H1 (cell line): Measurements from ENCODE around the gene PXN. TPM values are rescaled to one million over a fixed set of nuclear protein-coding genes. Genes with fewer than 3 reads are reported as not detected.

ENCODE experiments used
- CBX5 ChIP-seq: fragments of 300-800, 300-1000 bp; sonication (generic); IDR thresholded peaks from 2 replicates; pipeline ENCODE4 v1.7.1; 2016; ENCODE audit warnings: antibody characterized with exemption, low read length, low read depth
- CHD2 ChIP-seq: IDR thresholded peaks from 2 replicates; pipeline ENCODE4 v1.6.1; 2012; ENCODE audit warnings: low read length, improper control_type of control experiment
- CTBP2 ChIP-seq: IDR thresholded peaks from 2 replicates; pipeline ENCODE4 v1.7.0; 2011; ENCODE audit warnings: borderline replicate concordance, mild to moderate bottlenecking, moderate library complexity, mixed read lengths, low read length; ENCODE audit not compliant: insufficient read depth, insufficient read length
- EGR1 ChIP-seq: IDR thresholded peaks from 2 replicates; pipeline ENCODE4 v1.6.1; 2011; ENCODE audit warnings: low read depth, low read length, borderline replicate concordance
- EZH2 ChIP-seq: fragments of 200-600 bp; sonication (generic); IDR thresholded peaks from 2 replicates; pipeline ENCODE4 v1.7.1; 2012; ENCODE audit warnings: low read depth, mild to moderate bottlenecking, moderate library complexity, low read length, inconsistent platforms; ENCODE audit not compliant: severe bottlenecking
- FOSL1 ChIP-seq: IDR thresholded peaks from 2 replicates; pipeline ENCODE4 v1.6.1; 2011; ENCODE audit warnings: mild to moderate bottlenecking, low read depth, low read length, moderate library complexity; ENCODE audit not compliant: insufficient read depth
- GABPA ChIP-seq: IDR thresholded peaks from 2 replicates; pipeline ENCODE4 v1.6.1; 2011; ENCODE audit warnings: mild to moderate bottlenecking, low read length, moderate library complexity, borderline replicate concordance; ENCODE audit not compliant: insufficient read depth
- GTF2F1 ChIP-seq: IDR thresholded peaks from 2 replicates; pipeline ENCODE4 v1.6.1; 2012; ENCODE audit warnings: low read depth, low read length, improper control_type of control experiment, borderline replicate concordance
- HDAC6 ChIP-seq: IDR thresholded peaks from one replicate; pipeline ENCODE4 v1.7.1; 2012; ENCODE audit warnings: low read depth, mild to moderate bottlenecking, inconsistent platforms, low read length, moderate library complexity
- JUN ChIP-seq: IDR thresholded peaks from 2 replicates; pipeline ENCODE4 v1.6.1; 2011; ENCODE audit warnings: low read depth, mild to moderate bottlenecking, improper control_type of control experiment, low read length
- JUND ChIP-seq: IDR thresholded peaks from 2 replicates; pipeline ENCODE4 v1.6.1; 2011; ENCODE audit warnings: mild to moderate bottlenecking, improper control_type of control experiment, low read length
- KDM5A ChIP-seq: fragments of 200-600 bp; IDR thresholded peaks from 2 replicates; pipeline ENCODE4 v1.7.1; 2012; ENCODE audit warnings: mild to moderate bottlenecking, low read length, inconsistent platforms, mixed read lengths
- MAFK ChIP-seq: IDR thresholded peaks from 2 replicates; pipeline ENCODE4 v1.6.1; 2012; ENCODE audit warnings: low read depth, mild to moderate bottlenecking, improper control_type of control experiment, low read length
- POLR2A ChIP-seq, 2 experiments: IDR thresholded peaks; 1 replicate in 1 of 2; 2 replicates in 1 of 2; pipeline ENCODE4 v1.6.1; 2011; ENCODE audit warnings: low read depth in 2 of 2, low read length in 2 of 2, mild to moderate bottlenecking in 2 of 2; ENCODE audit errors: control extremely low read depth in 1 of 2
- POLR2AphosphoS5 ChIP-seq: IDR thresholded peaks from 2 replicates; pipeline ENCODE4 v1.6.1; 2011; ENCODE audit warnings: low read depth, low read length
- POU5F1 ChIP-seq: IDR thresholded peaks from 2 replicates; pipeline ENCODE4 v1.6.1; 2011; ENCODE audit warnings: low read depth, mild to moderate bottlenecking, low read length, moderate library complexity
- RAD21 ChIP-seq, 2 experiments: IDR thresholded peaks in 1 of 2; conservative IDR thresholded peaks in 1 of 2; 2 replicates each; pipeline ENCODE4 v1.6.1; 2011; ENCODE audit warnings: low read depth in 2 of 2, low read length in 2 of 2, improper control_type of control experiment in 1 of 2, inconsistent platforms in 1 of 2, mild to moderate bottlenecking in 1 of 2, moderate library complexity in 1 of 2
- RBBP5 ChIP-seq: IDR thresholded peaks from 2 replicates; pipeline ENCODE4 v1.7.1; 2012; ENCODE audit warnings: low read depth, mild to moderate bottlenecking, inconsistent platforms, low read length, moderate library complexity, borderline replicate concordance
- SIRT6 ChIP-seq: IDR thresholded peaks from one replicate; pipeline ENCODE4 v1.7.1; 2012; ENCODE audit warnings: low read length, inconsistent platforms
- SP2 ChIP-seq: IDR thresholded peaks from 2 replicates; pipeline ENCODE4 v1.6.1; 2012; ENCODE audit warnings: mild to moderate bottlenecking, low read length, inconsistent platforms
- SUZ12 ChIP-seq: fragments of 200-600 bp; sonication (generic); IDR thresholded peaks from 2 replicates; pipeline ENCODE4 v1.6.1; 2012; ENCODE audit warnings: mild to moderate bottlenecking, inconsistent platforms, low read length, moderate library complexity, mixed read lengths
- TBP ChIP-seq: IDR thresholded peaks from 2 replicates; pipeline ENCODE4 v1.6.1; 2011; ENCODE audit warnings: low read depth, low read length, improper control_type of control experiment
- polyA plus RNA-seq, 7 experiments: library from polyadenylated mRNA; depleted of rRNA in 3 of 7; stranded (reverse) in 5 of 7; unstranded in 2 of 7; fragments of >200 nt in 5 of 7; fragments of 200-250 nt in 2 of 7; gene quantifications; 1 replicate in 5 of 7; 2 replicates in 1 of 7; 4 replicates in 1 of 7; pipeline versions ENCODE4 v1.2.1 to v1.2.3, GENCODE V29; 2011 to 2013; ENCODE audit warnings: missing spikeins in 2 of 7, mixed read lengths in 2 of 7
- total RNA-seq: library from RNA; stranded (reverse); fragmentation: NEBNext Ultra II Directional; extraction: Animal tissue kit (Norgen Biotek cat#: 25700); gene quantifications from 2 replicates; pipeline ENCODE4 v1.2.1, GENCODE V29; 2021
- TF ChIP-seq, protein P1 (sequence below): IDR thresholded peaks from 2 replicates; pipeline ENCODE4 v1.6.1; 2011; ENCODE audit warnings: low read depth, mild to moderate bottlenecking, low read length; ENCODE audit not compliant: insufficient read depth

Gene PXN
- total and polyA plus RNA-seq, 2 of the 8 experiments (the other 6 are each of a cell fraction or from before 2014, with no cell fraction given) = 51.0 to 105 TPM

GRCh38 chr12:120230326-120230973 lies 35.1 kb downstream of the PXN start (continued):
- no peak for TF ChIP-seq TBP
- no peak for TF ChIP-seq RAD21 (IDR thresholded peaks at IDR 0.05 in 1 of 2, conservative IDR thresholded peaks at IDR 0.05 in 1 of 2; ENCODE audit: low read depth in 2 of 2, low read length in 2 of 2)
- no peak for TF ChIP-seq SIRT6
- TF ChIP-seq SUZ12 = no peak
- TF ChIP-seq KDM5A = no peak
- TF ChIP-seq FOSL1 = no peak
- TF ChIP-seq MAFK = no peak
- no peak for TF ChIP-seq CTBP2
- TF ChIP-seq, protein P1, sequence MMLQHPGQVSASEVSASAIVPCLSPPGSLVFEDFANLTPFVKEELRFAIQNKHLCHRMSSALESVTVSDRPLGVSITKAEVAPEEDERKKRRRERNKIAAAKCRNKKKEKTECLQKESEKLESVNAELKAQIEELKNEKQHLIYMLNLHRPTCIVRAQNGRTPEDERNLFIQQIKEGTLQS = no peak
- TF ChIP-seq EZH2 = no peak
- no peak for TF ChIP-seq CBX5
- TF ChIP-seq EGR1 = 0 out of 2 replicates have a peak, but pooled peaks have one; percentile 14
- TF ChIP-seq RBBP5 = peak; percentile 90; the same call in 1 of the 2 replicates
- TF ChIP-seq JUND = peak; percentile 96
- TF ChIP-seq POLR2AphosphoS5 = peak; percentile 42
- TF ChIP-seq CHD2 = no peak
- TF ChIP-seq GABPA = no peak
- no peak for TF ChIP-seq SP2
- TF ChIP-seq POU5F1 = no peak
- no peak for TF ChIP-seq GTF2F1
- no peak for TF ChIP-seq HDAC6
- peak; percentile 95 for TF ChIP-seq JUN
- TF ChIP-seq POLR2A (IDR thresholded peaks at IDR 0.05; ENCODE audit: control extremely low read depth in 1 of 2, low read depth in 2 of 2, low read length in 2 of 2) = no peak; a peak in 1 of 3 replicates
